CD4-positive, alpha-beta T cell (primary cell): ENCODE measurements around the gene EHD4. TPM values are rescaled to one million over a fixed set of nuclear protein-coding genes. Genes with fewer than 3 reads are reported as not detected.

Source experiments
- ATAC-seq: fragments of 200-7000 bp; cut with Tn5 transposase; one replicate; pipeline ENCODE4 v1.10.0; 2022; ENCODE audit warnings: mild to moderate bottlenecking; ENCODE audit not compliant: poor library complexity
- CTCF ChIA-PET: fragments of 350-600 bp; sonication (Branson Sonifier 250); formaldehyde crosslinking; loops from one replicate; lab custom pipeline; 2021; ENCODE audit warnings: antibody characterized with exemption, inconsistent platforms; lab: Charles Lee
- POLR2A ChIA-PET: fragments of 350-600 bp; sonication (Branson Sonifier 250); formaldehyde crosslinking; loops from one replicate; lab custom pipeline; 2021; ENCODE audit warnings: antibody characterized with exemption, inconsistent platforms; lab: Charles Lee
- DNase-seq, 14 experiments: peaks; one replicate each; pipeline ENCODE4 v3.0.0-alpha.2; 2013 to 2020; ENCODE audit warnings: mixed read lengths in 2 of 14
- H3K27ac ChIP-seq, 2 donors: one replicate each; pipeline versions ENCODE4 v1.5.1 to v1.7.0; 2013; ENCODE audit warnings: low read length in 2 of 2, low read depth in 1 of 2, mild to moderate bottlenecking in 1 of 2
- H3K27me3 ChIP-seq, 2 experiments: 1 replicate in 1 of 2; 2 replicates in 1 of 2; pipeline versions ENCODE4 v1.6.1 to v1.7.0; 2013; ENCODE audit warnings: low read length in 2 of 2, control low read depth in 1 of 2, mild to moderate bottlenecking in 1 of 2, moderate library complexity in 1 of 2; ENCODE audit not compliant: insufficient read depth in 2 of 2, control insufficient read depth in 1 of 2
- H3K36me3 ChIP-seq: one replicate; pipeline ENCODE4 v1.6.1; 2013; ENCODE audit warnings: low read length, control low read depth; ENCODE audit not compliant: insufficient read depth
- H3K4me1 ChIP-seq: one replicate; pipeline ENCODE4 v1.6.1; 2013; ENCODE audit warnings: low read length, control low read depth; ENCODE audit not compliant: insufficient read depth
- H3K4me3 ChIP-seq: one replicate; pipeline ENCODE4 v1.5.1; 2013; ENCODE audit warnings: mild to moderate bottlenecking, low read length, moderate library complexity
- H3K9me3 ChIP-seq, 2 experiments: 1 replicate in 1 of 2; 2 replicates in 1 of 2; pipeline versions ENCODE4 v1.6.1 to v1.7.0; 2013; ENCODE audit warnings: low read length in 2 of 2, mild to moderate bottlenecking in 2 of 2, control low read depth in 1 of 2, moderate library complexity in 1 of 2; ENCODE audit not compliant: control insufficient read depth in 1 of 2, insufficient read depth in 1 of 2
- H3K27ac Mint-ChIP-seq: one replicate; pipeline ENCODE4 v1.8.0; 2020; ENCODE audit warnings: mixed read lengths
- H3K27me3 Mint-ChIP-seq: one replicate; pipeline ENCODE4 v1.8.0; 2021; ENCODE audit warnings: mixed read lengths
- H3K36me3 Mint-ChIP-seq: one replicate; pipeline ENCODE4 v1.8.0; 2021; ENCODE audit warnings: low read depth, mixed read lengths
- H3K4me1 Mint-ChIP-seq: one replicate; pipeline ENCODE4 v1.8.0; 2021; ENCODE audit warnings: low read depth, mixed read lengths
- H3K4me3 Mint-ChIP-seq: one replicate; pipeline ENCODE4 v1.8.0; 2020; ENCODE audit warnings: mild to moderate bottlenecking, mixed read lengths
- H3K9me3 Mint-ChIP-seq: one replicate; pipeline ENCODE4 v1.8.0; 2020; ENCODE audit warnings: mixed read lengths
- intact Hi-C, 2 experiments: fragments of 100-400 bp; cut with DNase I in 1 of 2; cut with micrococcal nuclease in 1 of 2; formaldehyde crosslinking; loops; one replicate each; pipeline versions ENCODE4 v1.15.1 to v1.9.0; 2023 to 2025; cut with DNase I, micrococcal nuclease
- total RNA-seq, 174 experiments: library from RNA in 2 of 174; stranded (reverse) in 2 of 174; gene quantifications; one replicate each; pipeline ENCODE4 v1.2.3 and lab custom pipeline; 2021 to 2026
- TF ChIP-seq, protein P1 (sequence below): fragments of 200-600 bp; IDR thresholded peaks from one replicate; pipeline ENCODE4 v1.8.0; 2022; ENCODE audit warnings: antibody characterized with exemption, mild to moderate bottlenecking

Gene EHD4
- total RNA-seq, 2 experiments from 2014 or later: 39.8 to 40.5 TPM

DNA sequence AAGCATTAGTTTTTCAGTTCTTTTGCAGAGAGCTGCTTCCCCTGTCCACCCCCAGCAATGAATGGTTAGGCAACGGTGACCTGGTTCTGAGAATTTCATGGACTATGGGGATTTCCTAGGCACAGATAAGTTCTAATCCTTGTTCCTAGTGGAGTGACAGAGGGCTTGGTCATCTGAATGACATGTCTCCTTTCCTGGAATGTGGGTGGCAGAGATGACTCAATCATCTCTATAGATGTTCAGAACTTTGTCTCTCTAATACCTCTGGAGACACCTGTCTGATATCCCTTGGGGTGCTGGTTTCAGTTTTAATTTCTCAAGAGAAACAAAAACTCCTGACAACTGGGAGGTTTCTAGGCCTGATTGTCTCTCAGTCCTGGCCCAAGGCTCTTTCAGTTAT, 38.1 kb upstream of the EHD4 start:
- ATAC-seq: no peak
- Histone ChIP-seq H3K27ac (no peak overlapping the region), H3K4me1 (no peaks in the 10 kb centered on the region), H3K36me3 (no peaks in the 10 kb centered on the region), H3K9me3 (no peaks in the 10 kb centered on the region), H3K4me3 (no peak overlapping the region), H3K27me3 (no peaks in the 10 kb centered on the region)
- Mint-ChIP-seq H3K27ac (no peak overlapping the region), H3K27me3 (no peaks in the 10 kb centered on the region), H3K36me3 (no peaks in the 10 kb centered on the region), H3K4me3 (no peak overlapping the region), H3K9me3 (no peaks in the 10 kb centered on the region), H3K4me1 (no peaks in the 10 kb centered on the region)
- intact Hi-C loops: no loop called here
- ChIA-PET CTCF (no interaction called here), POLR2A (no interaction called here)
- TF ChIP-seq, protein P1, sequence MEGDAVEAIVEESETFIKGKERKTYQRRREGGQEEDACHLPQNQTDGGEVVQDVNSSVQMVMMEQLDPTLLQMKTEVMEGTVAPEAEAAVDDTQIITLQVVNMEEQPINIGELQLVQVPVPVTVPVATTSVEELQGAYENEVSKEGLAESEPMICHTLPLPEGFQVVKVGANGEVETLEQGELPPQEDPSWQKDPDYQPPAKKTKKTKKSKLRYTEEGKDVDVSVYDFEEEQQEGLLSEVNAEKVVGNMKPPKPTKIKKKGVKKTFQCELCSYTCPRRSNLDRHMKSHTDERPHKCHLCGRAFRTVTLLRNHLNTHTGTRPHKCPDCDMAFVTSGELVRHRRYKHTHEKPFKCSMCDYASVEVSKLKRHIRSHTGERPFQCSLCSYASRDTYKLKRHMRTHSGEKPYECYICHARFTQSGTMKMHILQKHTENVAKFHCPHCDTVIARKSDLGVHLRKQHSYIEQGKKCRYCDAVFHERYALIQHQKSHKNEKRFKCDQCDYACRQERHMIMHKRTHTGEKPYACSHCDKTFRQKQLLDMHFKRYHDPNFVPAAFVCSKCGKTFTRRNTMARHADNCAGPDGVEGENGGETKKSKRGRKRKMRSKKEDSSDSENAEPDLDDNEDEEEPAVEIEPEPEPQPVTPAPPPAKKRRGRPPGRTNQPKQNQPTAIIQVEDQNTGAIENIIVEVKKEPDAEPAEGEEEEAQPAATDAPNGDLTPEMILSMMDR: no peak
- DNase-seq: no peak

DNA sequence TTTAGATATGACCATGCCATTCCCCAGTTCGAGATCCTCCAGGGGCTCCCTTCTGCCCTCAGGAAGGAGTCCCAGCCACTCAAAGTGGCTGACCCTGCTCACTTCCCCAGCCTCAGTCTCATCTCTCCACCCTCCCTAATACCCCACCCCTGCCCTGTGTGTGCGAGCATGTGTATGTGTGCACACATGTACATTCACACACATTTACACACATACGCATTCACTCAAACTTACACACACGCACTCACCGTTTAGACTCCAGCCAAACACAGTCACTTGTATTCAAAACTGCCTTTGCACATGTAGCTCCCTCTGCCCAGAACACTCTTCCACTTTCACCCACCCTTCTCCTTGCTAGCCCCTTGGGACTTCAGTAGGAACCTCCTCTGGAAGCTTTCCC, 37.1 kb upstream of the EHD4 start:
- TF ChIP-seq, protein P1: no peak
- no peaks in the 10 kb centered on the region for H3K4me1 Mint-ChIP-seq
- ATAC-seq: no peak
- H3K9me3 Mint-ChIP-seq: no peaks in the 10 kb centered on the region
- Histone ChIP-seq H3K9me3 (no peaks in the 10 kb centered on the region), H3K36me3 (no peaks in the 10 kb centered on the region), H3K4me1 (no peaks in the 10 kb centered on the region), H3K27me3 (no peaks in the 10 kb centered on the region), H3K27ac (no peak overlapping the region), H3K4me3 (no peak overlapping the region)
- no peak overlapping the region for H3K4me3 Mint-ChIP-seq
- no peak overlapping the region for H3K27ac Mint-ChIP-seq
- ChIA-PET CTCF (no interaction called here), POLR2A (no interaction called here)
- intact Hi-C loops: no loop called here
- DNase-seq: no peak
- no peaks in the 10 kb centered on the region for H3K36me3 Mint-ChIP-seq
- no peaks in the 10 kb centered on the region for H3K27me3 Mint-ChIP-seq

DNA sequence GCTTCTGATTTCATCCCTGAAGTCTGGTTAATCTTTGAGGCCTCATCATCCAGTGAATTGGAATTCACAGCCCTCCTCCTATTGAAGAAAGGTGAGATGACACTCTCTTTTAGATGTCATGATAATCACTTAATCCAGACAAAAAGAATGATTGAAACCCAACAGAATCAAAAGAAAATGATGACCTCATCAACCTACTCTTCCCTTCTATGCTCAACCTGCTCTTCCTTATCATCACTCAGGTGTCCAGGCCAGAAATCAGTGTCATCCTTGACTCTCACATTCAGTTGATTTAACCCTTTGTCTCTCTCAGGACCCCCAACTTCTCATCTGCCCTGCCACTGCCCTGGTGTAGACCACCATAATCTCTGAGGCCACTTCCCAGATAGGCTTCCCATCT, 36.7 kb upstream of the EHD4 start:
- Histone ChIP-seq H3K4me1 (no peaks in the 10 kb centered on the region), H3K4me3 (no peak overlapping the region), H3K9me3 (no peaks in the 10 kb centered on the region), H3K36me3 (no peaks in the 10 kb centered on the region), H3K27me3 (no peaks in the 10 kb centered on the region), H3K27ac (no peak overlapping the region)
- no peak for ATAC-seq
- TF ChIP-seq, protein P1: no peak
- Mint-ChIP-seq H3K9me3 (no peaks in the 10 kb centered on the region), H3K27me3 (no peaks in the 10 kb centered on the region), H3K4me1 (no peaks in the 10 kb centered on the region), H3K36me3 (no peaks in the 10 kb centered on the region), H3K4me3 (no peak overlapping the region), H3K27ac (no peak overlapping the region)
- no peak for DNase-seq
- ChIA-PET CTCF (no interaction called here), POLR2A (no interaction called here)
- intact Hi-C loops: no loop called here
